Measurements from ENCODE around the gene UQCC3. TPM values are rescaled to one million over a fixed set of nuclear protein-coding genes. Genes with fewer than 3 reads are reported as not detected.
"Not testable (repeated sequence)": the region's sequence is repeated elsewhere in the genome, so short reads cannot be mapped to it uniquely, and the experiment has no call there.

The UQCC3 gene
- total RNA-seq, 2 donors from 2014 or later: 10.4 to 12.9 TPM

DNA sequence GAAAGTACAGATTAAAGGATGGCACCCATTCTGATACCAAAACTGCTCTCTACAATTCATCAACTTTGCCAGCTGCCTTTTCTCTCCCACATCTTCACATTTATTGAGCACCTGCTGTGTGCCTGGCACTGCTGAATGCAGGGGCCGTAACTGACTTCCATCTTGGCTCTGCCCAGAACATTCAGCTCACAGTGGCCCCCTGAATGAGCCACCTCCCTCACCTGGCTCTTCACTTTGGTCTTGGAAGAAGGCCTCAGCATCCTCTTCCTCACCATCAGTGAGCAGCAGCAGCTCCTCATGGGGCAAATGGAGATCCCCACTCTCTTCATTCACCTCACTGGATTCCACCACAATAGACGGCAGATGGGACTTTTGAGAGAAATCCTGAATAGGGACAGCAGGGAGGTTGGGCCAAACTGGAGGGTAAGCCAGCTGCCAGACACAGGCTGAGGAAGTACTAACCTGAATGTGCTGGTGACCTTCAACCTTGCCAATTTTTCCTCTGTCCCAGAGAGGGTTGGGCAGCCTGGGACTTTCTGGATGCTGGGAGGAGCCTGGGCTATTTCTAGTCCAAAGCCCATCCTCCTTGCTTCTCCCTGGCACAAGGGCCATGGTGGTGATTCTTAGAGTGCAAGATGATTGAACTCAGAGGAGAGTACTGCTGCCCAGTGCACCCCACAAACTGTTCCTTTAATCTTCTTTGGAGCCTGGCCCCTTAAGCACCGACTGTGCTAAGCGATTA is 1.9 kb upstream of the UQCC3 start:
- H3K27me3 ChIP-seq: no peaks in the 10 kb centered on the region
- 31 to 49% methylated on average over 4 of the region's 4 CpGs for WGBS, 2 donors
- H3K4me1 ChIP-seq: peaks cover 68% of the 10 kb centered on the region
- H3K9me3 ChIP-seq: no peaks in the 10 kb centered on the region
- DNase-seq (peak; percentile 65 to 83 (median 79)), ATAC-seq (peak; percentile 20)
- TF ChIP-seq POLR2A (IDR thresholded peaks at IDR 0.05): no peak
- TF ChIP-seq, protein P1, sequence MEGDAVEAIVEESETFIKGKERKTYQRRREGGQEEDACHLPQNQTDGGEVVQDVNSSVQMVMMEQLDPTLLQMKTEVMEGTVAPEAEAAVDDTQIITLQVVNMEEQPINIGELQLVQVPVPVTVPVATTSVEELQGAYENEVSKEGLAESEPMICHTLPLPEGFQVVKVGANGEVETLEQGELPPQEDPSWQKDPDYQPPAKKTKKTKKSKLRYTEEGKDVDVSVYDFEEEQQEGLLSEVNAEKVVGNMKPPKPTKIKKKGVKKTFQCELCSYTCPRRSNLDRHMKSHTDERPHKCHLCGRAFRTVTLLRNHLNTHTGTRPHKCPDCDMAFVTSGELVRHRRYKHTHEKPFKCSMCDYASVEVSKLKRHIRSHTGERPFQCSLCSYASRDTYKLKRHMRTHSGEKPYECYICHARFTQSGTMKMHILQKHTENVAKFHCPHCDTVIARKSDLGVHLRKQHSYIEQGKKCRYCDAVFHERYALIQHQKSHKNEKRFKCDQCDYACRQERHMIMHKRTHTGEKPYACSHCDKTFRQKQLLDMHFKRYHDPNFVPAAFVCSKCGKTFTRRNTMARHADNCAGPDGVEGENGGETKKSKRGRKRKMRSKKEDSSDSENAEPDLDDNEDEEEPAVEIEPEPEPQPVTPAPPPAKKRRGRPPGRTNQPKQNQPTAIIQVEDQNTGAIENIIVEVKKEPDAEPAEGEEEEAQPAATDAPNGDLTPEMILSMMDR (IDR thresholded peaks at IDR 0.05): no peak
- H3K4me3 ChIP-seq: no peak overlapping the region
- H3K27ac ChIP-seq: peak overlapping the region; percentile 39 to 96 (median 63)
- intact Hi-C loops (cut with DNase I): no loop called here
- H3K36me3 ChIP-seq (replicated peaks in 1 of 2; ENCODE audit: insufficient read depth in 1 of 2, low read depth in 2 of 2): no peaks in the 10 kb centered on the region

DNA sequence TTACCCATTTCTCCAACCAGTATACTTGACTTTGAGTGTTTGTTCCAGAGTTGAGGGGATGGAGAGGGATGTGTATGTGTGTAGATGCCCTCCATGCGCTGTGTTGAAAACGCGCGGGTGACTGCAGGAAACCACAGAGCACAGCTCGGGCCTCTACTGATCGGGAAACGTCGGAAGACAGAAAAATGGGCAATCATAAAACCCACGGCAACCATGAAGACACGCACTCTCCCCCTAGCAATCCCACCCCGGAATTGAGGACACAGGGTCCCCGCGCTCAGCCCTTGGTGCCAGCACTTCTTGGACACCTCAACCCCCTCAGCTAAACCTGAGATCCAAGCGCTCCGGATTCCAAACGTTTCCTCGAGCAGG is 251 bp upstream of the UQCC3 start:
- H3K9me3 ChIP-seq: no peaks in the 10 kb centered on the region
- DNase-seq (no peak), ATAC-seq (peak; percentile 27)
- intact Hi-C loops (cut with DNase I): no loop called here
- TF ChIP-seq, protein P1 (IDR thresholded peaks at IDR 0.05): no peak
- TF ChIP-seq POLR2A (IDR thresholded peaks at IDR 0.05): no peak
- WGBS, 2 donors: 0 to 2% methylated on average over 13 to 17 of the region's 17 CpGs
- H3K4me3 ChIP-seq: peak overlapping the region; percentile 57 to 80
- H3K36me3 ChIP-seq (replicated peaks in 1 of 2; ENCODE audit: insufficient read depth in 1 of 2, low read depth in 2 of 2): peaks cover 0 to 3% of the 10 kb centered on the region in 2 donors
- no peaks in the 10 kb centered on the region for H3K27me3 ChIP-seq
- peaks cover 65% of the 10 kb centered on the region for H3K4me1 ChIP-seq
- peak overlapping the region; percentile 76 to 96 (median 90) for H3K27ac ChIP-seq

DNA sequence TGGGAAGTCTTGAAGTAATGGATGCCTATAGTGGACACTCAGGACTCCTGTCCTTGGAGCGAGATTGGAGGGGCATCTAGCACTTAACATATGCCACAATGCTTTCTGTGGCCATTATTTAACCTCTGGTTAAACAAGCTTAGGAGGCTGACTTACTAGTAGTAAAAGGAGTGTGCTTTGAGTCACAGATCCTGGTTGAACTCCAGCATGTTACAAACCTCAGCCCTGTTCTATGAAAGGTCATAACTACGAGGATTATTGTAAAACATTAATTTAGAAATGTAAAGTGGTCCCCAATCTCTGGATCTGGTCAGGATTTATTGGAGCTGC is 1.7 kb downstream of the UQCC3 start:
- peaks cover 61% of the 10 kb centered on the region for H3K4me1 ChIP-seq
- no peak for ATAC-seq
- 62 to 79% methylated on average over 2 of the region's 2 CpGs for WGBS, 2 donors
- peaks cover 0 to 5% of the 10 kb centered on the region in 2 donors for H3K36me3 ChIP-seq (replicated peaks in 1 of 2; ENCODE audit: insufficient read depth in 1 of 2, low read depth in 2 of 2)
- H3K27me3 ChIP-seq: no peaks in the 10 kb centered on the region
- no peak for DNase-seq
- H3K4me3 ChIP-seq: no peak overlapping the region
- no peaks in the 10 kb centered on the region for H3K9me3 ChIP-seq
- peak overlapping the region in 1 of 4 donors; percentile 96 for H3K27ac ChIP-seq
- intact Hi-C loops (cut with DNase I): no loop called here
- TF ChIP-seq, protein P1 (IDR thresholded peaks at IDR 0.05): no peak
- TF ChIP-seq POLR2A (IDR thresholded peaks at IDR 0.05): no peak

DNA sequence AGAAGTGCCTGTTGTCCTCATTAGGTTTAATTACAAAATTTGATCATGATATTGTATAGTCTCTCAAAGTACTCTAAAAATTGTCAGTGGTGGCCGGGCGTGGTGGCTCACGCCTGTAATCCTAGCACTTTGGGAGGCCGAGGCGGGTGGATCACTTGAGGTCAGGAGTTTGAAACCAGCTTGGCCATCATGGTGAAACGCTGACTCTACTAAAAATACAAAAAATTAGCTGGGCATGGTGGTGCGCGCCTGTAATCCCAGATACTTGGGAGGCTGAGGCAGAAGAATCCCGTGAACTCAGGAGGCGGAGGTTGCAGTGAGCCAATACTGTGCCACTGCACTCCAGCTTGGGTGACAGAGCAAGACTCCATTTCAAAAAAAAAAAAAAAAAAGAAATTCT is 3.9 kb downstream of the UQCC3 start:
- DNase-seq; ATAC-seq; intact Hi-C loops (cut with DNase I); H3K27ac ChIP-seq; H3K9me3 ChIP-seq; H3K4me3 ChIP-seq; H3K36me3 ChIP-seq (replicated peaks in 1 of 2; ENCODE audit: insufficient read depth in 1 of 2, low read depth in 2 of 2); H3K27me3 ChIP-seq: not testable (repeated sequence)
- peaks cover 51% of the 10 kb centered on the region for H3K4me1 ChIP-seq
- WGBS, 2 donors: 88 to 93% methylated on average over 10 of the region's 10 CpGs

DNA sequence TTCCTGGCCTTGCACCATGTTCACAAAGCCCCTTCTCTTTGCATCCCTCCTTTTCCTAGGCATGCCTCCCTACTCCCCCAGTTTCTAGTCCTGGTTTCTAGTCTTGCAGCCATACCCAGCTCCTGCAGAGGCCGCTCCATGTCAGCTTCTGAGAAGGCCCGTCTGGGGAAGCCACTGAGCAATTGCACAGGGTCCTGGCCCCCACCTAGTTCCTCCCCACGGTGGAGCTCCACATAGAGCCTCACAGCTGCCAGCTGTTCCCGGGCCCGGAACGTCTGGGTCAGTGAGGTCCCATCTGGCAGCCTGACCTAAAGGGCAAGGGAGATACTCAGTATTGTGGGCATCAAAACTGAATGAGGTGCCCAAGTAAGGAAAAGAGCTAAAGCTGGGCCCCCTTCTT is 5.2 kb downstream of the UQCC3 start:
- 34 to 41% methylated on average over 3 to 6 of the region's 6 CpGs for WGBS, 2 donors
- Histone ChIP-seq H3K27me3 (no peaks in the 10 kb centered on the region), H3K27ac (no peak overlapping the region), H3K4me1 (peaks cover 51% of the 10 kb centered on the region), H3K36me3 (replicated peaks in 1 of 2; ENCODE audit: insufficient read depth in 1 of 2, low read depth in 2 of 2) (peaks cover 0 to 5% of the 10 kb centered on the region in 2 donors), H3K4me3 (no peak overlapping the region), H3K9me3 (no peaks in the 10 kb centered on the region)
- intact Hi-C loops (cut with DNase I): no loop called here
- no peak for ATAC-seq
- DNase-seq: no peak
- TF ChIP-seq, protein P1 (IDR thresholded peaks at IDR 0.05): no peak
- TF ChIP-seq POLR2A (IDR thresholded peaks at IDR 0.05): no peak
